ENCODE results near the gene ECI1.

Gene ECI1

GRCh38 chr16:2285731-2286191 is 34.4 kb upstream of the ECI1 start:
- H3K4me3 ChIP-seq (ENCODE audit: low read length, poor library complexity, severe bottlenecking), result no peak overlapping the region
- H3K9me2 ChIP-seq (replicated peaks; ENCODE audit: low read depth, low read length), result no peaks in the 10 kb centered on the region
- H3K79me2 ChIP-seq (ENCODE audit: insufficient read depth, low read length), result no peaks in the 10 kb centered on the region
- no peaks in the 10 kb centered on the region for H3K9me3 ChIP-seq (ENCODE audit: insufficient read depth, low read depth, low read length)
- H4K20me1 ChIP-seq (ENCODE audit: insufficient read depth, low read length, poor library complexity, severe bottlenecking), result no peaks in the 10 kb centered on the region
- no peaks in the 10 kb centered on the region for H3K4me1 ChIP-seq (ENCODE audit: insufficient read depth, low read length, poor library complexity, severe bottlenecking)
- H3K36me3 ChIP-seq (ENCODE audit: insufficient read depth, low read length), result no peaks in the 10 kb centered on the region
- no peak overlapping the region for H2AFZ ChIP-seq (ENCODE audit: low read length)
- H3K4me2 ChIP-seq (ENCODE audit: low read depth, low read length, poor library complexity, severe bottlenecking), result no peak overlapping the region
- H3K9ac ChIP-seq (ENCODE audit: low read depth, low read length, poor library complexity, severe bottlenecking), result no peak overlapping the region
- H3K27me3 ChIP-seq (ENCODE audit: insufficient read depth, low read length, poor library complexity, severe bottlenecking), result no peaks in the 10 kb centered on the region
- no peak for TF ChIP-seq EZH2phosphoT487 (IDR thresholded peaks at IDR 0.05; ENCODE audit: borderline replicate concordance)
- H3F3A ChIP-seq (ENCODE audit: low read depth), result no peaks in the 10 kb centered on the region

GRCh38 chr16:2284797-2285576 is 33.6 kb upstream of the ECI1 start:
- no peaks in the 10 kb centered on the region for H3K4me1 ChIP-seq (ENCODE audit: insufficient read depth, low read length, poor library complexity, severe bottlenecking)
- H3K9me3 ChIP-seq (ENCODE audit: insufficient read depth, low read depth, low read length), result no peaks in the 10 kb centered on the region
- H2AFZ ChIP-seq (ENCODE audit: low read length), result no peak overlapping the region
- H3K4me3 ChIP-seq (ENCODE audit: low read length, poor library complexity, severe bottlenecking), result no peak overlapping the region
- no peak overlapping the region for H3K4me2 ChIP-seq (ENCODE audit: low read depth, low read length, poor library complexity, severe bottlenecking)
- H3K9ac ChIP-seq (ENCODE audit: low read depth, low read length, poor library complexity, severe bottlenecking), result no peak overlapping the region
- TF ChIP-seq EZH2phosphoT487 (IDR thresholded peaks at IDR 0.05; ENCODE audit: borderline replicate concordance) (no peak), CTCF (conservative IDR thresholded peaks at IDR 0.05; ENCODE audit: low read length) (no peak)
- H3K27me3 ChIP-seq (ENCODE audit: insufficient read depth, low read length, poor library complexity, severe bottlenecking), result no peaks in the 10 kb centered on the region
- H4K20me1 ChIP-seq (ENCODE audit: insufficient read depth, low read length, poor library complexity, severe bottlenecking), result no peaks in the 10 kb centered on the region
- no peaks in the 10 kb centered on the region for H3K9me2 ChIP-seq (replicated peaks; ENCODE audit: low read depth, low read length)
- no peaks in the 10 kb centered on the region for H3F3A ChIP-seq (ENCODE audit: low read depth)
- no peaks in the 10 kb centered on the region for H3K79me2 ChIP-seq (ENCODE audit: insufficient read depth, low read length)
- no peaks in the 10 kb centered on the region for H3K36me3 ChIP-seq (ENCODE audit: insufficient read depth, low read length)

- no peak overlapping the region for H3K9ac ChIP-seq (ENCODE audit: low read depth, low read length, poor library complexity, severe bottlenecking)
- H3K9me3 ChIP-seq (ENCODE audit: insufficient read depth, low read depth, low read length), result no peaks in the 10 kb centered on the region
- H3K9me2 ChIP-seq (replicated peaks; ENCODE audit: low read depth, low read length), result no peaks in the 10 kb centered on the region
- H3K79me2 ChIP-seq (ENCODE audit: insufficient read depth, low read length), result no peaks in the 10 kb centered on the region
- H2AFZ ChIP-seq (ENCODE audit: low read length), result no peak overlapping the region
- H3K36me3 ChIP-seq (ENCODE audit: insufficient read depth, low read length), result no peaks in the 10 kb centered on the region
- no peaks in the 10 kb centered on the region for H4K20me1 ChIP-seq (ENCODE audit: insufficient read depth, low read length, poor library complexity, severe bottlenecking)
- H3K27me3 ChIP-seq (ENCODE audit: insufficient read depth, low read length, poor library complexity, severe bottlenecking), result no peaks in the 10 kb centered on the region
- H3K4me3 ChIP-seq (ENCODE audit: low read length, poor library complexity, severe bottlenecking), result no peak overlapping the region
- TF ChIP-seq EZH2phosphoT487 (IDR thresholded peaks at IDR 0.05; ENCODE audit: borderline replicate concordance) (no peak), CTCF (conservative IDR thresholded peaks at IDR 0.05; ENCODE audit: low read length) (no peak)
- H3K4me2 ChIP-seq (ENCODE audit: low read depth, low read length, poor library complexity, severe bottlenecking), result no peak overlapping the region
- no peaks in the 10 kb centered on the region for H3K4me1 ChIP-seq (ENCODE audit: insufficient read depth, low read length, poor library complexity, severe bottlenecking)
- no peaks in the 10 kb centered on the region for H3F3A ChIP-seq (ENCODE audit: low read depth)
Observed at GRCh38 chr16:2284001-2284770, 32.8 kb upstream of the ECI1 start.
